Upper lobe of left lung (tissue), 6 donors: ENCODE measurements around the gene BCO1. TPM values are rescaled to one million over a fixed set of nuclear protein-coding genes. Genes with fewer than 3 reads are reported as not detected.

Experiments used
- ATAC-seq, 2 donors: fragments of 200-7000 bp; cut with Tn5 transposase; one replicate each; pipeline ENCODE4 v1.9.1; 2022; ENCODE audit warnings: mild to moderate bottlenecking in 2 of 2, moderate library complexity in 2 of 2; ENCODE audit not compliant: low FRiP score in 2 of 2
- DNase-seq, 2 donors: peaks; one replicate each; pipeline ENCODE4 v3.0.0-alpha.2; 2019 to 2020
- H3K27ac ChIP-seq, 4 donors: fragments of 200-600 bp; sonication (generic); one replicate each; pipeline ENCODE4 v1.5.1; 2016 to 2019
- H3K27me3 ChIP-seq, 4 donors: fragments of 200-600 bp; sonication (generic); one replicate each; pipeline ENCODE4 v1.5.1; 2017 to 2019
- H3K36me3 ChIP-seq, 4 donors: fragments of 200-600 bp; sonication (generic); one replicate each; pipeline ENCODE4 v1.5.1; 2016 to 2019
- H3K4me1 ChIP-seq, 4 donors: fragments of 200-600 bp; sonication (generic); one replicate each; pipeline ENCODE4 v1.5.1; 2018 to 2019
- H3K4me3 ChIP-seq, 4 donors: fragments of 200-600 bp; sonication (generic); one replicate each; pipeline ENCODE4 v1.5.1; 2017 to 2019; ENCODE audit warnings: mild to moderate bottlenecking in 2 of 4, moderate library complexity in 1 of 4
- H3K9me3 ChIP-seq, 4 donors: fragments of 200-600 bp; sonication (generic); one replicate each; pipeline ENCODE4 v1.5.1; 2018 to 2019
- EP300 ChIP-seq, 4 donors: sonication (generic); formaldehyde crosslinking; IDR thresholded peaks; one replicate each; pipeline ENCODE4 v1.5.1; 2017; ENCODE audit warnings: antibody characterized with exemption in 4 of 4, control low read depth in 2 of 4
- POLR2A ChIP-seq, 4 donors: fragments of 450-650 bp; IDR thresholded peaks; one replicate each; pipeline ENCODE4 v1.5.1; 2016 to 2017; ENCODE audit warnings: antibody characterized with exemption in 4 of 4, mild to moderate bottlenecking in 2 of 4
- POLR2AphosphoS5 ChIP-seq, 2 donors: sonication (generic); formaldehyde crosslinking; IDR thresholded peaks; one replicate each; pipeline ENCODE4 v1.5.1; 2017; ENCODE audit warnings: antibody characterized with exemption in 2 of 2
- WGBS, 2 donors: methylation state at CpG; one replicate each; pipeline ENCODE4 v1.1.5; 2017 to 2018; 5-methylcytosine and 5-hydroxymethylcytosine counted together
- total RNA-seq, 6 donors: library from RNA; depleted of rRNA in 4 of 6; stranded (reverse); fragments of >200 nt in 4 of 6; gene quantifications; one replicate each; pipeline versions ENCODE4 v1.1.0 to v1.2.1, GENCODE V29; 2016 to 2021
- TF ChIP-seq, protein P1 (sequence below), 6 experiments: fragments of 450-650 bp in 4 of 6; fragments of 200-600 bp in 2 of 6; sonication (generic) in 2 of 6; IDR thresholded peaks; one replicate each; pipeline ENCODE4 v1.5.1; 2016 to 2019; ENCODE audit warnings: antibody characterized with exemption in 6 of 6
- donor health status: DM: no; HTN: no; CAD: no; lungs with moderate emphysema.
- donor health status: DM: no; HTN: yes; CAD: no; lungs with severe emphysema.

BCO1 gene
- total RNA-seq, 6 donors from 2014 or later = 0.17 to 0.92 TPM; not detected in 4

DNA sequence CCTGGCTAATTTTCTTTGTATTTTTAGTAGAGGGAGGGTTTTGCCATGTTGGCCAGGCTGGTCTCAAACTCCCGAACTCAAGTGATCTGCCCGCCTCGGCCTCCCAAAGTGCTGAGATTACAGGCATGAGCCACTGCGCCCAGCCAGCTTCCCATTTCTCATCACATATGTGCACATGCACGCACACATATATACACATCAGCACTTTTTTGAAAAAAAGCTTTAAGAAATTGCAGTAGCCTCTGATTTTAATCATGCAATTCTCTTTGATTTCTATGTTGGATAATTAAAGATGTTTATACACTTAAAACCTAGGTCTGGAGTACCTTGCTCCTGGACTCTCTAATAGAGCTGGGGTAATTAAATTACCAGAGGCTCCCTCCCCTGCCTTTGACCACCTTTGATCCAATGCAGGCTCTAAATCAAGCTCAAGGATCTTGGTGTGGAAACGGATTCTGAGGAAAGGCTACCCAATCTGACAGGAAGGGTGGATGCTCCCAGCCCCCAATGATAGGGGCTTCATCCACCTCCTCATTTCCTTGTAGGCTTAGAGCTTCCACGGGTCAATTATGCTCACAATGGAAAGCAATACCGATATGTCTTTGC is 46.6 kb downstream of the BCO1 start:
- no peak overlapping the region for H3K4me3 ChIP-seq
- H3K27me3 ChIP-seq = no peaks in the 10 kb centered on the region
- no peaks in the 10 kb centered on the region for H3K9me3 ChIP-seq
- DNase-seq (no peak), ATAC-seq (no peak)
- 75 to 85% methylated on average over 8 of the region's 8 CpGs for WGBS, 2 donors
- no peak overlapping the region for H3K27ac ChIP-seq
- H3K4me1 ChIP-seq = no peaks in the 10 kb centered on the region
- H3K36me3 ChIP-seq = no peaks in the 10 kb centered on the region
- TF ChIP-seq POLR2AphosphoS5 (IDR thresholded peaks at IDR 0.05) = no peak
- TF ChIP-seq, protein P1, sequence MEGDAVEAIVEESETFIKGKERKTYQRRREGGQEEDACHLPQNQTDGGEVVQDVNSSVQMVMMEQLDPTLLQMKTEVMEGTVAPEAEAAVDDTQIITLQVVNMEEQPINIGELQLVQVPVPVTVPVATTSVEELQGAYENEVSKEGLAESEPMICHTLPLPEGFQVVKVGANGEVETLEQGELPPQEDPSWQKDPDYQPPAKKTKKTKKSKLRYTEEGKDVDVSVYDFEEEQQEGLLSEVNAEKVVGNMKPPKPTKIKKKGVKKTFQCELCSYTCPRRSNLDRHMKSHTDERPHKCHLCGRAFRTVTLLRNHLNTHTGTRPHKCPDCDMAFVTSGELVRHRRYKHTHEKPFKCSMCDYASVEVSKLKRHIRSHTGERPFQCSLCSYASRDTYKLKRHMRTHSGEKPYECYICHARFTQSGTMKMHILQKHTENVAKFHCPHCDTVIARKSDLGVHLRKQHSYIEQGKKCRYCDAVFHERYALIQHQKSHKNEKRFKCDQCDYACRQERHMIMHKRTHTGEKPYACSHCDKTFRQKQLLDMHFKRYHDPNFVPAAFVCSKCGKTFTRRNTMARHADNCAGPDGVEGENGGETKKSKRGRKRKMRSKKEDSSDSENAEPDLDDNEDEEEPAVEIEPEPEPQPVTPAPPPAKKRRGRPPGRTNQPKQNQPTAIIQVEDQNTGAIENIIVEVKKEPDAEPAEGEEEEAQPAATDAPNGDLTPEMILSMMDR (IDR thresholded peaks at IDR 0.05) = no peak

DNA sequence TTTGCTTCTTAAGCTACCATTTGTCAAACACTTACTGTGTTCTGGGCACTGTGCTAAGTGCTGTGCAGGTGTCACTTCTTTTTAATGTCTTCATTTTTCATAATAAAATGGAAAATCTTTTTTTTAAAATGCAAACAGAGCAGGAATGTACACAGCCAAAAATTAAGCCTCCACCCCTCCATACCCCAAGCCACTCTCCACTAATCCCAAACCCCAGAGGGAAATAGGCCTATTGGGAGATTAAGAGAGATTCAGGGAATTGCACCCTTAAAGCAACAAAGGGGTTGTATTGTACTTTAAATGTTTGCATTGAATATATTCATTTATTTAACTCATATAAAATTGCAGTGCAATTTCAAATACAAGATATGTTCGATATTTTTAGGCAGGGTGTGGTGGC is 47.7 kb downstream of the BCO1 start:
- Histone ChIP-seq H3K27me3 (no peaks in the 10 kb centered on the region), H3K4me1 (no peaks in the 10 kb centered on the region), H3K27ac (no peak overlapping the region), H3K36me3 (no peaks in the 10 kb centered on the region), H3K9me3 (no peaks in the 10 kb centered on the region), H3K4me3 (no peak overlapping the region)
- TF ChIP-seq EP300 (IDR thresholded peaks at IDR 0.05) (no peak), POLR2AphosphoS5 (IDR thresholded peaks at IDR 0.05) (no peak), POLR2A (IDR thresholded peaks at IDR 0.05) (no peak)
- TF ChIP-seq, protein P1 (IDR thresholded peaks at IDR 0.05) = no peak
- ATAC-seq (no peak), DNase-seq (no peak)
- 90 to 97% methylated on average over 1 of the region's 1 CpG for WGBS, 2 donors

DNA sequence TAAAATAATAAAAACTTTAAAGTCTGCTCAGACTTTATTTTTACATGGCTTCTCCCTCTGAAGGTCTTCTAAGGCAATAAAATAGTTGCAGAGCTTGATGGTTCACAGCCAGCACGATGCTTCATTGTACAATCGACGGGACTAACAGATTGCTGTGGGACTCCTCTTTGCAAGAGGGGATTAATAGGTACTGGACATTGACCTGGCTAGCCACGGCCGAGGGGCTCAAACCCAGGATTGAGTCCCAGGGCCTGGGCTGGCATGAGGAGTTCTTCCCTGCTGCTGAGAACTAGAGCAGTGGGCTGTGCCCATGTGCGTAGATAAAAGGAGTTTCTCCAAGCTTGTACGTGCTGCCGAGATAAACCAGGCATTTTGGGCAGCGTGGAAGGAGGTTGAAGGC is 52.6 kb downstream of the BCO1 start:
- WGBS, 2 donors = 90 to 98% methylated on average over 9 of the region's 9 CpGs
- no peaks in the 10 kb centered on the region for H3K27me3 ChIP-seq
- no peaks in the 10 kb centered on the region for H3K9me3 ChIP-seq
- no peaks in the 10 kb centered on the region for H3K4me1 ChIP-seq
- TF ChIP-seq POLR2AphosphoS5 (IDR thresholded peaks at IDR 0.05) = no peak
- TF ChIP-seq, protein P1 (IDR thresholded peaks at IDR 0.05) = no peak
- no peak for TF ChIP-seq POLR2A (IDR thresholded peaks at IDR 0.05)
- TF ChIP-seq EP300 (IDR thresholded peaks at IDR 0.05) = no peak
- no peak overlapping the region for H3K27ac ChIP-seq
- H3K4me3 ChIP-seq = no peak overlapping the region
- ATAC-seq = no peak
- no peaks in the 10 kb centered on the region for H3K36me3 ChIP-seq
- no peak for DNase-seq

DNA sequence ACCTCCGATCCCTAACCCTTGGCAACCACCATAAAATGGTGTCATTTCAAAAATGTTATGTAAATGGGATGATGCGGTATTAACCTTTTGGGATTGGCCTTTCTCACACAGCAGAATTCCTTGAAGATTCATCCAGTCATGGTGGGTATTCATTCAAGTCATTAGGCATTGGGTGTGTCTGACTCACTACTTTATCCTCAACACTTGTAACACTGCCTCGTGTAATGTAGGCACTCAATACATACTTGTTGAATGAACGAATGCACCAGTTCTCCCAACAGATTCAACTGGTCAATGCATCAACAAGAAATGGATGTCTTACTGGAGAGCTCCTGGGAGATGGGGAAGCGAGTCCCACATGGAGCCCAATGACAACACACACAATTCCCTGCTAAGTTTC is 54.4 kb downstream of the BCO1 start:
- Histone ChIP-seq H3K4me1 (no peaks in the 10 kb centered on the region), H3K27me3 (no peaks in the 10 kb centered on the region), H3K4me3 (no peak overlapping the region), H3K36me3 (no peaks in the 10 kb centered on the region), H3K9me3 (no peaks in the 10 kb centered on the region), H3K27ac (no peak overlapping the region)
- WGBS, 2 donors = 80 to 90% methylated on average over 5 of the region's 5 CpGs
- ATAC-seq = no peak
- no peak for DNase-seq
- TF ChIP-seq EP300 (IDR thresholded peaks at IDR 0.05) (no peak), POLR2AphosphoS5 (IDR thresholded peaks at IDR 0.05) (no peak), POLR2A (IDR thresholded peaks at IDR 0.05) (no peak)
- TF ChIP-seq, protein P1 (IDR thresholded peaks at IDR 0.05) = no peak
